GM23248 (cell line): ENCODE data around the gene RHOC. TPM values are rescaled to one million over a fixed set of nuclear protein-coding genes. Genes with fewer than 3 reads are reported as not detected.

Source experiments
- DNase-seq: peaks from one replicate; pipeline ENCODE4 v3.0.0-alpha.2; 2015
- H2AFZ ChIP-seq: fragments of 200-600 bp; sonication (generic); 2 replicates; pipeline ENCODE4 v1.6.1; 2016; ENCODE audit warnings: antibody characterized with exemption
- H3F3A ChIP-seq: fragments of 200-600 bp; sonication (generic); 2 replicates; pipeline ENCODE4 v1.6.1; 2016; ENCODE audit warnings: mild to moderate bottlenecking, antibody characterized with exemption, mixed run types; ENCODE audit not compliant: insufficient read depth
- H3K27ac ChIP-seq: fragments of 200-600 bp; sonication (generic); 2 replicates; pipeline ENCODE4 v1.5.1; 2016; ENCODE audit warnings: mild to moderate bottlenecking
- H3K27me3 ChIP-seq: fragments of 200-600 bp; sonication (generic); replicated peaks from 2 replicates; pipeline ENCODE4 v1.6.1; 2016; ENCODE audit warnings: mild to moderate bottlenecking; ENCODE audit not compliant: insufficient read depth
- H3K36me3 ChIP-seq: fragments of 200-600 bp; sonication (generic); 2 replicates; pipeline ENCODE4 v1.6.1; 2016; ENCODE audit warnings: low read depth, mild to moderate bottlenecking
- H3K4me1 ChIP-seq: fragments of 200-600 bp; sonication (generic); 2 replicates; pipeline ENCODE4 v1.6.1; 2016; ENCODE audit warnings: mild to moderate bottlenecking; ENCODE audit not compliant: insufficient read depth
- H3K4me2 ChIP-seq: fragments of 200-600 bp; sonication (generic); one replicate; pipeline ENCODE4 v1.6.1; 2016; ENCODE audit warnings: mild to moderate bottlenecking; ENCODE audit not compliant: unreplicated experiment
- H3K4me3 ChIP-seq: fragments of 200-600 bp; sonication (generic); 2 replicates; pipeline ENCODE4 v1.5.1; 2016; ENCODE audit warnings: mild to moderate bottlenecking
- H3K79me2 ChIP-seq: fragments of 200-600 bp; sonication (generic); 2 replicates; pipeline ENCODE4 v1.6.1; 2016; ENCODE audit warnings: mild to moderate bottlenecking; ENCODE audit not compliant: insufficient read depth
- H3K9ac ChIP-seq: fragments of 200-600 bp; sonication (generic); 2 replicates; pipeline ENCODE4 v1.6.1; 2016; ENCODE audit warnings: mild to moderate bottlenecking
- H3K9me2 ChIP-seq: fragments of 200-600 bp; sonication (generic); 2 replicates; pipeline ENCODE4 v1.6.1; 2016; ENCODE audit warnings: mixed run types, mild to moderate bottlenecking, moderate library complexity; ENCODE audit not compliant: insufficient read depth
- H3K9me3 ChIP-seq: fragments of 200-600 bp; sonication (generic); one replicate; pipeline ENCODE4 v1.6.1; 2017; ENCODE audit warnings: low read depth
- H4K20me1 ChIP-seq: fragments of 200-600 bp; sonication (generic); 2 replicates; pipeline ENCODE4 v1.6.0; 2016; ENCODE audit not compliant: insufficient read depth
- EZH2 ChIP-seq: fragments of 200-600 bp; sonication (generic); IDR thresholded peaks from 2 replicates; pipeline ENCODE4 v1.6.1; 2018; ENCODE audit warnings: antibody characterized with exemption, mild to moderate bottlenecking; ENCODE audit not compliant: insufficient read depth, poor library complexity, severe bottlenecking
- EZH2phosphoT487 ChIP-seq: fragments of 200-600 bp; sonication (generic); IDR thresholded peaks from 2 replicates; pipeline ENCODE4 v1.6.1; 2018; ENCODE audit warnings: antibody characterized with exemption, moderate library complexity, mild to moderate bottlenecking, low read depth; ENCODE audit not compliant: insufficient read depth
- WGBS, 2 experiments: methylation state at CpG; one replicate each; pipeline ENCODE4 v1.1.6; 2015 to 2017; ENCODE audit warnings: low lambda C conversion rate in 2 of 2, low coverage in 1 of 2; ENCODE audit errors: missing lambda C conversion rate in 2 of 2; 5-methylcytosine and 5-hydroxymethylcytosine counted together
- in situ Hi-C: fragments of 300-500 bp; cut with MboI; formaldehyde crosslinking; loops from 2 replicates; pipeline ENCODE4 v1.15.0; 2020
- polyA plus RNA-seq: library from polyadenylated mRNA; unstranded; fragments of >200 nt; fragmentation: Nextera tagmentation; extraction: Ambion mirVana; gene quantifications from 2 replicates; pipeline ENCODE4 v1.2.1, GENCODE V29; 2016
- total RNA-seq: library from RNA; depleted of rRNA; stranded (reverse); fragments of >200 nt; shearing (Covaris generic); gene quantifications from 2 replicates; pipeline ENCODE4 v1.2.3, GENCODE V29; 2014

RHOC gene
- total and polyA plus RNA-seq, 2 experiments from 2014 or later: 625 to 711 TPM

- H3K9me2 ChIP-seq: no peaks in the 10 kb centered on the region
- H3K4me1 ChIP-seq: peaks cover 18% of the 10 kb centered on the region
- no peak overlapping the region for H2AFZ ChIP-seq
- H3K27me3 ChIP-seq: no peaks in the 10 kb centered on the region
- in situ Hi-C loops: no loop called here
- H3K4me3 ChIP-seq: no peak overlapping the region
- no peaks in the 10 kb centered on the region for H4K20me1 ChIP-seq
- DNase-seq: no peak
- H3K9me3 ChIP-seq: no peaks in the 10 kb centered on the region
- H3F3A ChIP-seq: peaks cover 51% of the 10 kb centered on the region
- 80 to 81% methylated on average over 12 of the region's 12 CpGs for WGBS, 2 experiments
- 0 out of 2 replicates have a peak overlapping the region, but pooled peaks have one; percentile 80 for H3K27ac ChIP-seq
- TF ChIP-seq EZH2phosphoT487 (no peak), EZH2 (no peak)
- peaks cover 42% of the 10 kb centered on the region for H3K79me2 ChIP-seq
- no peak overlapping the region for H3K4me2 ChIP-seq
- H3K36me3 ChIP-seq: peaks cover 5% of the 10 kb centered on the region
- H3K9ac ChIP-seq: 0 out of 2 replicates have a peak overlapping the region, but pooled peaks have one; percentile 4
Observed at GRCh38 chr1:112702420-112703261, 4.3 kb downstream of the RHOC start.

DNA sequence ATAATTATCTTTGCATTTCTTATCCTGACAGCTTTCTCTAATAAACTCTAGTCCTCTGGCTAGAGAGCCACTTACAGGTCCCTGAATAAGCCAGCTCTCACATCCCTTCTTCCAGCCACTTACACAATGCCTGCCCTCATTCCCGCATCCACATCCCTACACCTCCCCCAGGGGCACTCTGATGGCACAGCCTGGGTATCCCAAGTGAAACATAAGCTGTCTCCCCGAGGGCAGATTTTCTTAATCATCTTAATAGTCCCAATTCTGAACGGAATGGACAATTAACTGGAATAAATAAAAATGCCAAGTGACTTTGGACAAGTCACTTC, 4.9 kb downstream of the RHOC start:
- 55 to 62% methylated on average over 3 of the region's 3 CpGs for WGBS, 2 experiments
- no peak for DNase-seq
- Histone ChIP-seq H3K9ac (0 out of 2 replicates have a peak overlapping the region, but pooled peaks have one; percentile 4), H3K79me2 (peaks cover 42% of the 10 kb centered on the region), H3F3A (peaks cover 55% of the 10 kb centered on the region), H3K4me3 (no peak overlapping the region), H3K4me1 (peaks cover 17% of the 10 kb centered on the region), H4K20me1 (no peaks in the 10 kb centered on the region), H3K9me3 (no peaks in the 10 kb centered on the region), H3K27ac (peak overlapping the region; percentile 80; the same call in 1 of the 2 replicates), H3K9me2 (no peaks in the 10 kb centered on the region), H2AFZ (no peak overlapping the region), H3K36me3 (peaks cover 5% of the 10 kb centered on the region), H3K4me2 (no peak overlapping the region), H3K27me3 (no peaks in the 10 kb centered on the region)
- in situ Hi-C loops: no loop called here
- no peak for TF ChIP-seq EZH2
- no peak for TF ChIP-seq EZH2phosphoT487

- WGBS, 2 experiments: 76 to 79% methylated on average over 17 of the region's 17 CpGs
- peaks cover 55% of the 10 kb centered on the region for H3F3A ChIP-seq
- no peak for DNase-seq
- peak overlapping the region; percentile 80 for H3K27ac ChIP-seq
- H3K79me2 ChIP-seq: peaks cover 37% of the 10 kb centered on the region
- H2AFZ ChIP-seq: no peak overlapping the region
- no peaks in the 10 kb centered on the region for H3K9me2 ChIP-seq
- no peaks in the 10 kb centered on the region for H3K9me3 ChIP-seq
- no peaks in the 10 kb centered on the region for H3K27me3 ChIP-seq
- H3K4me1 ChIP-seq: peaks cover 17% of the 10 kb centered on the region
- in situ Hi-C loops: no loop called here
- peak overlapping the region; percentile 66 for H3K4me2 ChIP-seq
- peaks cover 5% of the 10 kb centered on the region for H3K36me3 ChIP-seq
- no peaks in the 10 kb centered on the region for H4K20me1 ChIP-seq
- no peak overlapping the region for H3K4me3 ChIP-seq
- TF ChIP-seq EZH2 (no peak), EZH2phosphoT487 (no peak)
- peak overlapping the region; percentile 53; the same call in 1 of the 2 replicates for H3K9ac ChIP-seq
Observed at GRCh38 chr1:112701227-112702066, 5.5 kb downstream of the RHOC start.
